Hepatocyte (in vitro differentiated cells): ENCODE measurements around the gene KRT84.

Experiments
- EZH2 ChIP-seq: fragments of 200-600 bp; sonication (generic); IDR thresholded peaks from 2 replicates; pipeline ENCODE4 v1.6.1; 2016; ENCODE audit warnings: antibody characterized with exemption, mild to moderate bottlenecking, borderline replicate concordance
- TF ChIP-seq, protein P1 (sequence below): fragments of 200-600 bp; sonication (generic); IDR thresholded peaks from 2 replicates; pipeline ENCODE4 v1.5.1; 2016; ENCODE audit warnings: antibody characterized with exemption, mild to moderate bottlenecking; ENCODE audit not compliant: poor library complexity

DNA sequence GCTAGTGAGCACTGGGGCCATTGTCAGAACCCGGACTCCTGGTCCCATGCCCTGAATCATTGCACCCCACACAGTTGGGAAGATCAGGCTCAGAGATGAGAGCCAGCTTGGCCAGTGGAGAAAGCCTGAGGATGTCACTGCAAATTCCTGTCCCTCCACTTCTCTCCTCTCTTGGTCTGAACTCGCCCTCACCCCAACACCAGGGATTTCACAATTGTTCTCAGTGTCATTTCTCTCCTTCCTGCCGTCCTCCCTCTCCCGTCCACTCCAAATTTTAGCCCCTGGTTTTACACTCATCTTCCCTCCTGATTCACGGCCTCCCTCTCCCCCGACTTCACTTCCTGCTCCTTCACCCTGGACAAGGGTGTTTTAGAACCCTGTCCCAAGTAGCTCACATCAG is 37.6 kb upstream of the KRT84 start:
- TF ChIP-seq, protein P1, sequence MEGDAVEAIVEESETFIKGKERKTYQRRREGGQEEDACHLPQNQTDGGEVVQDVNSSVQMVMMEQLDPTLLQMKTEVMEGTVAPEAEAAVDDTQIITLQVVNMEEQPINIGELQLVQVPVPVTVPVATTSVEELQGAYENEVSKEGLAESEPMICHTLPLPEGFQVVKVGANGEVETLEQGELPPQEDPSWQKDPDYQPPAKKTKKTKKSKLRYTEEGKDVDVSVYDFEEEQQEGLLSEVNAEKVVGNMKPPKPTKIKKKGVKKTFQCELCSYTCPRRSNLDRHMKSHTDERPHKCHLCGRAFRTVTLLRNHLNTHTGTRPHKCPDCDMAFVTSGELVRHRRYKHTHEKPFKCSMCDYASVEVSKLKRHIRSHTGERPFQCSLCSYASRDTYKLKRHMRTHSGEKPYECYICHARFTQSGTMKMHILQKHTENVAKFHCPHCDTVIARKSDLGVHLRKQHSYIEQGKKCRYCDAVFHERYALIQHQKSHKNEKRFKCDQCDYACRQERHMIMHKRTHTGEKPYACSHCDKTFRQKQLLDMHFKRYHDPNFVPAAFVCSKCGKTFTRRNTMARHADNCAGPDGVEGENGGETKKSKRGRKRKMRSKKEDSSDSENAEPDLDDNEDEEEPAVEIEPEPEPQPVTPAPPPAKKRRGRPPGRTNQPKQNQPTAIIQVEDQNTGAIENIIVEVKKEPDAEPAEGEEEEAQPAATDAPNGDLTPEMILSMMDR = no peak
- no peak for TF ChIP-seq EZH2
